HAP-1 (cell line): ENCODE measurements around the gene SUSD3.

ENCODE experiments used
- DNase-seq, 2 experiments: peaks; one replicate each; pipeline ENCODE4 v3.0.0-alpha.2; 2016 to 2020; ENCODE audit warnings: low spot score in 2 of 2
- H3K27me3 ChIP-seq: fragments of 250-450 bp; sonication (Bioruptor Pico); 2 replicates; pipeline ENCODE4 v1.5.1; 2020; ENCODE audit warnings: low read depth, mild to moderate bottlenecking, moderate library complexity
- H3K36me3 ChIP-seq: fragments of 250-450 bp; sonication (Bioruptor Pico); replicated peaks from 2 replicates; pipeline ENCODE4 v1.5.1; 2020; ENCODE audit warnings: mild to moderate bottlenecking
- H3K4me1 ChIP-seq: fragments of 250-450 bp; sonication (Bioruptor Pico); 2 replicates; pipeline ENCODE4 v1.5.1; 2020; ENCODE audit warnings: mild to moderate bottlenecking
- H3K4me3 ChIP-seq: fragments of 250-450 bp; sonication (Bioruptor Pico); 2 replicates; pipeline ENCODE4 v1.5.1; 2020; ENCODE audit warnings: mild to moderate bottlenecking, moderate library complexity
- H3K9me3 ChIP-seq: fragments of 250-450 bp; sonication (Bioruptor Pico); 2 replicates; pipeline ENCODE4 v1.5.1; 2020; ENCODE audit warnings: mild to moderate bottlenecking, moderate library complexity
- in situ Hi-C: fragments of 300-500 bp; cut with MboI; formaldehyde crosslinking; loops from 3 replicates; pipeline ENCODE4 v1.14.3; 2020; ENCODE audit warnings: low sequenced_read_pairs, inconsistent platforms, mixed read lengths

The SUSD3 gene

GRCh38 chr9:93064392-93065134 lies 6.1 kb downstream of the SUSD3 start:
- no peak for DNase-seq
- in situ Hi-C loops: no loop called here
- Histone ChIP-seq H3K4me1 (peaks cover 6% of the 10 kb centered on the region), H3K9me3 (no peaks in the 10 kb centered on the region), H3K4me3 (no peak overlapping the region), H3K27me3 (no peaks in the 10 kb centered on the region), H3K36me3 (no peaks in the 10 kb centered on the region)

GRCh38 chr9:93065135-93065720 lies 6.7 kb downstream of the SUSD3 start:
- Histone ChIP-seq H3K9me3 (no peaks in the 10 kb centered on the region), H3K4me1 (no peaks in the 10 kb centered on the region), H3K36me3 (no peaks in the 10 kb centered on the region), H3K4me3 (no peak overlapping the region), H3K27me3 (no peaks in the 10 kb centered on the region)
- in situ Hi-C loops: no loop called here
- no peak for DNase-seq

GRCh38 chr9:93066978-93067603 lies 8.6 kb downstream of the SUSD3 start:
- H3K9me3 ChIP-seq: no peaks in the 10 kb centered on the region
- no peaks in the 10 kb centered on the region for H3K36me3 ChIP-seq
- no peaks in the 10 kb centered on the region for H3K27me3 ChIP-seq
- in situ Hi-C loops: no loop called here
- DNase-seq: no peak
- H3K4me1 ChIP-seq: no peaks in the 10 kb centered on the region
- H3K4me3 ChIP-seq: no peak overlapping the region

- Histone ChIP-seq H3K4me1 (no peaks in the 10 kb centered on the region), H3K36me3 (no peaks in the 10 kb centered on the region), H3K9me3 (no peaks in the 10 kb centered on the region), H3K27me3 (no peaks in the 10 kb centered on the region), H3K4me3 (no peak overlapping the region)
- in situ Hi-C loops: no loop called here
- DNase-seq: no peak
Measured at GRCh38 chr9:93068956-93069355, 10.5 kb downstream of the SUSD3 start.

DNA sequence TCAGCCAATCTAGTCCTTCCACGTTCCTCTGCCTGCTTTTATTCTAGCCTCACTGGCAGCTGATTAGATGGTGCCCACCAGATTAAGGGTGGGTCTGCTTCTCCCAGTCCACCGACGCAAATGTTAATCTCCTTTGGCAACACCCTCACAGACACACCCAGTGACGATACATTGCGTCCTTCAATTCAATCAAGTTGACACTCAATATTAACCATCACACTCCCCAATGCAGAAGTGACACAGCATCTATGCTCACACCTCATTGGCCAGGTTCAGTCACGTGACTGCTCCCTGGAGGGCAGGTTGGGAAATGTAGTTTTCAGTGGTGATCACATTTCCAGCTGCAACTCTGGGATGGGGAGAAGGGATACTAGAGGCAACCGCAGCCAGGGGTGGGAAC lies 13.0 kb downstream of the SUSD3 start:
- Histone ChIP-seq H3K9me3 (no peaks in the 10 kb centered on the region), H3K4me1 (no peaks in the 10 kb centered on the region), H3K27me3 (no peaks in the 10 kb centered on the region), H3K4me3 (no peak overlapping the region), H3K36me3 (no peaks in the 10 kb centered on the region)
- peak; percentile 21 to 76 for DNase-seq
- in situ Hi-C loops: no loop called here

GRCh38 chr9:93072383-93072795 lies 13.9 kb downstream of the SUSD3 start:
- H3K4me3 ChIP-seq: no peak overlapping the region
- H3K36me3 ChIP-seq: no peaks in the 10 kb centered on the region
- in situ Hi-C loops: no loop called here
- no peak for DNase-seq
- no peaks in the 10 kb centered on the region for H3K4me1 ChIP-seq
- H3K27me3 ChIP-seq: no peaks in the 10 kb centered on the region
- no peaks in the 10 kb centered on the region for H3K9me3 ChIP-seq

- in situ Hi-C loops: no loop called here
- no peak for DNase-seq
- Histone ChIP-seq H3K36me3 (no peaks in the 10 kb centered on the region), H3K9me3 (no peaks in the 10 kb centered on the region), H3K27me3 (no peaks in the 10 kb centered on the region), H3K4me3 (no peak overlapping the region), H3K4me1 (no peaks in the 10 kb centered on the region)
Measured at GRCh38 chr9:93076101-93076791, 17.7 kb downstream of the SUSD3 start.

DNA sequence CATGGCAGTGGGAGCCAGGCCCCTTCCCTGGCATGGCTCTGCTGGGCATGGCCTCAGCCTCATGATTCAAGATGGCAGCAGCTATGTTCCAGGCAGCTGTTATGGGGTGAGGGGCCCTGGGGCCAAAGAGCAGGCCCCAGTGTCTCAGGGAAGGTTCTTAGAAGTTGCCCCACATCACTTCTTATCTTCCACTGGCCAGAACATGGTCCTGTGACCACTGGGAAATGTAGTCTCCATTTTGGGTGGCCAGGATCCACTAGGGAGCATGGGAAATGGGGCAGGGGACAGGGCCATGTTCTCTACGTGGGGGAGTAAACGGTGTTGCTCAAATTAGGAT lies 18.3 kb downstream of the SUSD3 start:
- in situ Hi-C loops: no loop called here

DNA sequence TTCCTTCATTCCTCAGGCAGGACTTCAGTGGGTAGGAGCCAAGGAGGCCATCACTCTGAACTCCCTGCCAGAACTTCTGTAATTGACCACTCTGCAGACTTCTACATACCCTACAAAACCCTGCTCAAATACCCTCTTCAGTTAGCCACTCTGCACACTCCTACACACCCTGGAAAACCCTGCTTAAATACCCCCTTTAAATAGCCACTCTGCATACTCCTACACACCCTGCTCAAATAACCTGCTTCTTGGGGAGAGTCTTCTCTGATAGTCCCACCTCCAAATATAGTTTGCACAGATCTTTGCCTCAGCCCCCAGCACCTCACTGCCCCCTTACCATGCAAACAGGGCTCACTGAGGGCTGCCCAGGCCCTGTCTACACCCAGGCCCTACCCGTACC lies 18.9 kb downstream of the SUSD3 start:
- Histone ChIP-seq H3K9me3 (no peaks in the 10 kb centered on the region), H3K36me3 (no peaks in the 10 kb centered on the region), H3K4me3 (no peak overlapping the region), H3K27me3 (no peaks in the 10 kb centered on the region), H3K4me1 (no peaks in the 10 kb centered on the region)
- DNase-seq: no peak
- in situ Hi-C loops: no loop called here

More for the DNA sequence above, 18.3 kb downstream of the SUSD3 start:
- DNase-seq: no peak
- no peaks in the 10 kb centered on the region for H3K4me1 ChIP-seq
- no peak overlapping the region for H3K4me3 ChIP-seq
- H3K9me3 ChIP-seq: no peaks in the 10 kb centered on the region
- H3K27me3 ChIP-seq: no peaks in the 10 kb centered on the region
- no peaks in the 10 kb centered on the region for H3K36me3 ChIP-seq

GRCh38 chr9:93077811-93078210 lies 19.3 kb downstream of the SUSD3 start:
- Histone ChIP-seq H3K27me3 (no peaks in the 10 kb centered on the region), H3K4me3 (no peak overlapping the region), H3K4me1 (no peaks in the 10 kb centered on the region), H3K9me3 (no peaks in the 10 kb centered on the region), H3K36me3 (no peaks in the 10 kb centered on the region)
- in situ Hi-C loops: no loop called here
- DNase-seq: no peak

GRCh38 chr9:93079371-93079770 lies 20.9 kb downstream of the SUSD3 start:
- H3K4me1 ChIP-seq: no peaks in the 10 kb centered on the region
- no peak for DNase-seq
- no peaks in the 10 kb centered on the region for H3K9me3 ChIP-seq
- H3K4me3 ChIP-seq: no peak overlapping the region
- H3K36me3 ChIP-seq: no peaks in the 10 kb centered on the region
- in situ Hi-C loops: no loop called here
- no peaks in the 10 kb centered on the region for H3K27me3 ChIP-seq

DNA sequence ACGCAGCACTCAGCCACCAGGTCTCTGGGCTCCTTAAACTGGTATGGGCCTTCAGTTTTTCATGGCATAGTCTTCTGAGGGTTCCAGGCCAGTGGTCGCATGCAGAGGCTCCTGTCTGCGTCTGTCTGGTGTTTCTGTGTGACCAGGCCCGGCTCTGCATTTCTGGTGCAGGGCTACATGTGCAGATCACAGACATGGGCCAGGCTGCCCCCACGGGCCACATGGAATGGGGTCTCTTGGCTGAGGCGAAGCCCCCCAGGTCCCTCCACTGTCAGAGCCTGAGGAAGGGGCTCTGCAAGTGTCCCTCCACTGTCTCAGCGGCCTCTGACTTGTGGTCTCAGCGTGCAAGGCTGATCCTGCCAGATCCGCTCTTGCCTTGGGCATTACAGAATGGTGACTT lies 21.9 kb downstream of the SUSD3 start:
- no peaks in the 10 kb centered on the region for H3K9me3 ChIP-seq
- H3K4me3 ChIP-seq: no peak overlapping the region
- H3K36me3 ChIP-seq: no peaks in the 10 kb centered on the region
- no peak for DNase-seq
- in situ Hi-C loops: no loop called here
- H3K4me1 ChIP-seq: no peaks in the 10 kb centered on the region
- no peaks in the 10 kb centered on the region for H3K27me3 ChIP-seq

DNA sequence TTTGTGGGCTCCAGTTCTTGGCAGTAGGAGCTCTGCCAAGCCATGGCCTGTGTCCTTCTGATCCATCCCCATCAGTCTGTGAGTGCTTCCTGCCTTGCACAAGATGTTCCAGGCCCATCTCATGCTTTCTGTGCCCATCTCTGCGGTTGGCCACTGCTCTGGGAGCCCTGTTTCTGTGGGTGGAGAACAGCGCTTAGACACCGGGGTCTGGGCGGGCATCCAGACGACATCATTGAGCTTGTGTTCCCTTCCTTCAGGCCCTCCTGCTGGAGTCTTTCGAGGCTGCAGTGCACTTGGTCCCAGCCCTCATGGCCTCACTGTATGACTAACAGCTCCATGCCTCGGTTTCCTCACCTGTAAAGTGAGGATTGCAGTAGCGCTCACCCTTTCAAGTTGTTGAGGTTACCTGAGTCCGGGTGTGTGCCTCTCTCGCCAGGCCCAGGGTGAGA lies 22.6 kb downstream of the SUSD3 start:
- no peaks in the 10 kb centered on the region for H3K4me1 ChIP-seq
- in situ Hi-C loops: no loop called here
- H3K27me3 ChIP-seq: no peaks in the 10 kb centered on the region
- H3K9me3 ChIP-seq: no peaks in the 10 kb centered on the region
- DNase-seq: no peak
- H3K36me3 ChIP-seq: no peaks in the 10 kb centered on the region
- no peak overlapping the region for H3K4me3 ChIP-seq

DNA sequence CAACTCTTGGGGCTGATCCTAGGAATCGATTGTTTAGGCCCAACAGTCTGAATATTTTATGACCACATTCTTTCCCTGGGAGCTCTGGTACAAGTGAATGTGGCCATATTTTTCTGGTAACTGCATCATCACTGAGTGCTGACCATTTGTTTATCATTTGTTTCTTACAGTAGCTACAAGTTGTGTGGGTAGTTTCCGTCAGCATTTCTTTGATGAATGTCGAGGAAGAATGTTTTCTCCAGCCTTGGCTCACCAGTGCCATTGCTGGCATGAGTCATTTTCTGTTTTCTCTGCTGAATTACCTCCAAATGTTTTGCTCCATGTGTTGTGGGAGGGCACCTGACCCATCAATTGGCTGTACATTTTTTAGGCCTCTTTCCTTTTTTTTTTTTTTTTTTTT lies 23.4 kb downstream of the SUSD3 start:
- no peak overlapping the region for H3K4me3 ChIP-seq
- no peaks in the 10 kb centered on the region for H3K36me3 ChIP-seq
- in situ Hi-C loops: no loop called here
- DNase-seq: no peak
- no peaks in the 10 kb centered on the region for H3K27me3 ChIP-seq
- no peaks in the 10 kb centered on the region for H3K4me1 ChIP-seq
- H3K9me3 ChIP-seq: no peaks in the 10 kb centered on the region
